BLaER1 (cell line): ENCODE measurements around the gene ING4.

Experiments used
- H3K27ac ChIP-seq: shearing (Covaris generic); formaldehyde crosslinking; 2 replicates; pipeline ENCODE4 v1.8.1; 2022
- H3K27me3 ChIP-seq: shearing (Covaris generic); formaldehyde crosslinking; 2 replicates; pipeline ENCODE4 v1.8.1; 2022
- H3K36me3 ChIP-seq: shearing (Covaris generic); formaldehyde crosslinking; 2 replicates; pipeline ENCODE4 v1.8.1; 2022
- H3K4me1 ChIP-seq: shearing (Covaris generic); formaldehyde crosslinking; 2 replicates; pipeline ENCODE4 v1.8.1; 2022
- H3K4me2 ChIP-seq: shearing (Covaris generic); formaldehyde crosslinking; 2 replicates; pipeline ENCODE4 v1.8.1; 2022
- H3K4me3 ChIP-seq: shearing (Covaris generic); formaldehyde crosslinking; 2 replicates; pipeline ENCODE4 v1.8.1; 2022
- H3K9ac ChIP-seq: shearing (Covaris generic); formaldehyde crosslinking; 2 replicates; pipeline ENCODE4 v1.8.1; 2022
- H3K9me3 ChIP-seq: shearing (Covaris generic); formaldehyde crosslinking; 2 replicates; pipeline ENCODE4 v1.8.1; 2022
- H4K20me1 ChIP-seq: shearing (Covaris generic); formaldehyde crosslinking; 2 replicates; pipeline ENCODE4 v1.8.1; 2022
- Cebpa-rat ChIP-seq: shearing (Covaris generic); IDR thresholded peaks from 2 replicates; pipeline ENCODE4 v1.8.1; 2022

Gene ING4

DNA sequence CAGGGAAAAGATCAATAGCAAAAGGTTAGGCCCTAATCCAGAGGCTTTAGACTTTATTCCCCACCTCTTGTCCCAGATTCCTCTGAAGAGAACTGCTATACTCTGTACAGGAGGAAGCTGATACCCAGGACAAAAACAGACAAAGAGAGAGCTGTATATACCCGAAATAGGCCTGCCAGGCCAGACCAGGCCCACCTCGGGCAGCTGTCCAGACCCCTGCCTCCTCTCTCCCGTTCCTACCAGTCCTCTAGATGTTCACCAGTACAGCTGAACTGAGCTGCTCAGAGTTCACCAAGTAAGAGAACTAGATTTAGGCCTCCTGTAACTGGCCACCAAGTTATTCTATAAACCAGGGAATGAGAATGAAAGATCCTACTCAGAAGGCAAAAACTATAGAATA is 60.4 kb downstream of the ING4 start:
- peak overlapping the region; percentile 80 for H3K4me3 ChIP-seq

More for the DNA sequence above, 60.4 kb downstream of the ING4 start:
- Histone ChIP-seq H3K36me3 (peaks cover 69% of the 10 kb centered on the region), H3K27me3 (no peaks in the 10 kb centered on the region), H3K4me2 (peak overlapping the region; percentile 100), H3K9me3 (no peaks in the 10 kb centered on the region), H4K20me1 (peaks cover 87% of the 10 kb centered on the region), H3K27ac (peak overlapping the region; percentile 91), H3K9ac (peak overlapping the region; percentile 81), H3K4me1 (peaks cover 36% of the 10 kb centered on the region)
- TF ChIP-seq Cebpa-rat = no peak
